ENCODE measurements around the gene PDZK1IP1.

The PDZK1IP1 gene

DNA sequence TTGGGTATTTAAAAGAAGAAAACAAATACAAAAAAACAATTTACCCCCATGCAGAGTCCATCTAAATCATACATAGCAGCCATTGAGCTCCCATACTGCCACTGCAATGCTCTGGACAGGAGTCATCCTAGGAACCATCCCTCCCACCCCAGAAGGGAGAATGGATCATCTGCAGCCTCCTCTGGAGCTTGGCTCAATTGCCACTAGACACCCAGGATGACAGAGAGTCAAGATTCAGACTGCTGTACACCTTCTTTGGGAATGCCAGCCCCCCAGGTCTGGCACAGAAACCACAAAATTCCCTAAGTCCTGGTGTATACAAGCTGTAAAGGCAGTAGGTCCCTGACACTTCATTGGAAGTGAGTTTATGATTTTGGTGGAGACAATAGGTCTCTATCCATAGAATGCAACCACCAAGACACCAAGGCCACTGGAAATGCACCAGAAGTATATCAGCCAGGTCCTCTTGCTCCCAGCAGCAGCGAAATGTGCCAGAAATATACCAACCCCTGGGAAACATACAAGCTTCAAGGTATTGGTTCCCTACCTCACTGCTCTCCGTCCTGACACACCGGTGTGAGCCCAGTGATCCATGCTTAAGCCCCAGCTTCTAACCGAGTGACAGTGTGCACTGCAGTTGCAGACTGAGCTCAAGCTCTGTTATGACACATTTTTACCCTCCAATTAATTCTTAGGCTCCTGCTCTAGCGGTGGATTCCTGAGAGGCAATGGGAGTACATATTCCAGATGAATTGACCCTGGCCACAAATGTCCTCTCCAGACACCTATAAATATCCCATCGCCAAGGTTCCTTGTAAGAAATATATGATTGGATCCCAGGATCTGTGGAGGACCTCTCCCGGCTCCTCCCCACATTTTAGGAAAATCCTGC, 37.8 kb upstream of the PDZK1IP1 start:
- no peak overlapping the region for H3K4me3 ChIP-seq (ENCODE audit: low read length)
- DNase-seq (ENCODE audit: low read depth) = no peak
- TF ChIP-seq, protein P1, sequence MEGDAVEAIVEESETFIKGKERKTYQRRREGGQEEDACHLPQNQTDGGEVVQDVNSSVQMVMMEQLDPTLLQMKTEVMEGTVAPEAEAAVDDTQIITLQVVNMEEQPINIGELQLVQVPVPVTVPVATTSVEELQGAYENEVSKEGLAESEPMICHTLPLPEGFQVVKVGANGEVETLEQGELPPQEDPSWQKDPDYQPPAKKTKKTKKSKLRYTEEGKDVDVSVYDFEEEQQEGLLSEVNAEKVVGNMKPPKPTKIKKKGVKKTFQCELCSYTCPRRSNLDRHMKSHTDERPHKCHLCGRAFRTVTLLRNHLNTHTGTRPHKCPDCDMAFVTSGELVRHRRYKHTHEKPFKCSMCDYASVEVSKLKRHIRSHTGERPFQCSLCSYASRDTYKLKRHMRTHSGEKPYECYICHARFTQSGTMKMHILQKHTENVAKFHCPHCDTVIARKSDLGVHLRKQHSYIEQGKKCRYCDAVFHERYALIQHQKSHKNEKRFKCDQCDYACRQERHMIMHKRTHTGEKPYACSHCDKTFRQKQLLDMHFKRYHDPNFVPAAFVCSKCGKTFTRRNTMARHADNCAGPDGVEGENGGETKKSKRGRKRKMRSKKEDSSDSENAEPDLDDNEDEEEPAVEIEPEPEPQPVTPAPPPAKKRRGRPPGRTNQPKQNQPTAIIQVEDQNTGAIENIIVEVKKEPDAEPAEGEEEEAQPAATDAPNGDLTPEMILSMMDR (conservative IDR thresholded peaks at IDR 0.05; ENCODE audit: low read depth, low read length) = no peak

DNA sequence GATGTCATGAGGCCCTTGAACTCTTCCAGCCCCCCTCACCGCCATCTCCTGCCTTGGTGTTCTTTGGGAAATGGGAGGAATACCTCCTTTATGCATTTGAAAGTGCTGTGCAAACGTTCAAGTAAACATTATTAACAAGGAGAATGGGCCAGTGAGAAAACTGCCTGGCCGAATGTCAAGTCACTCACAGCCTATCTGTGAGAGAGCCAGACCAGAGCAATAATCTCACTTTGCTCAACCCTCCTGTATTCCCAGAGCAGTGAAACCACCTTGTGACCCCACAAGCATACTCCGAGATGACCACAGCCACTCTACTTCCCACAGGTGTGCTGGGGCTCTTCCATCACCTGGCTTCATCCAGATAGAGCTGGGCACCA, 37.0 kb upstream of the PDZK1IP1 start:
- no peak overlapping the region for H3K4me3 ChIP-seq (ENCODE audit: low read length)
- TF ChIP-seq, protein P1 (conservative IDR thresholded peaks at IDR 0.05; ENCODE audit: low read depth, low read length) = no peak
- DNase-seq (ENCODE audit: low read depth) = no peak

DNA sequence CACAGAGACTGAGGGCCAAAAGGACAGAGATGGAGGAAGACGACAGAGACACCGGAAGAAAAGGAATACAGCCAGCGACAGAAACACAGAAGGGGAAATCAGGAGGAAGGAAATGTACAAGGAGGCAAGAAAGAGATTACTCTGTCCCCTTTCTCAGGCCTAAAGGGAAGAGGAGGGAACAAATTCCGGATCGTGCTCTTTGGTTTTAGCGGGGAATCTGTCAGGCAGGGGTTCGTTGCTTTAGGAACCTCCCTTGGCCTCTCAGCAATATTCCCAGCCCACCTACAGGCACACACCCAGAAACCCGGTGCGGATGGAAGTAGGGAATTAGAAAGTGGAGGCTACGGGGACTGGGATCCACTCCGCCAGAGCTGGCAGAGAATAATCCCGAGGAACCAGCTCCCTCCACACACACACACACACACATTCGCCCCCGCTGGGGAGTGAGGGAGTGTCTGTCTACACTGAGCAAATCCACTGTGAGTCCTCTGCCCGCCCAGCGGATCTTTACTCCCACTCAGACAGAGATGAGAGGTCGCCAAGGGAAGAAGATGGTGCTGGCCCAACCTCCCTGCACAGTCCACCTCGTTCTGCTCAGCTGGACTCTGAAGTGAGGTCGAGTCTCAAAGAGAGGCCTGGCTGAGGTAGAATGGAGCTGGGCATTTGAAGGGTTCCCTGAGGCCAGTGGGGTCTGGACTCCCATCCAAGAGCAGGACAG, 36.4 kb upstream of the PDZK1IP1 start:
- no peak for DNase-seq (ENCODE audit: low read depth)
- H3K4me3 ChIP-seq (ENCODE audit: low read length) = no peak overlapping the region
- TF ChIP-seq, protein P1 (conservative IDR thresholded peaks at IDR 0.05; ENCODE audit: low read depth, low read length) = no peak

DNA sequence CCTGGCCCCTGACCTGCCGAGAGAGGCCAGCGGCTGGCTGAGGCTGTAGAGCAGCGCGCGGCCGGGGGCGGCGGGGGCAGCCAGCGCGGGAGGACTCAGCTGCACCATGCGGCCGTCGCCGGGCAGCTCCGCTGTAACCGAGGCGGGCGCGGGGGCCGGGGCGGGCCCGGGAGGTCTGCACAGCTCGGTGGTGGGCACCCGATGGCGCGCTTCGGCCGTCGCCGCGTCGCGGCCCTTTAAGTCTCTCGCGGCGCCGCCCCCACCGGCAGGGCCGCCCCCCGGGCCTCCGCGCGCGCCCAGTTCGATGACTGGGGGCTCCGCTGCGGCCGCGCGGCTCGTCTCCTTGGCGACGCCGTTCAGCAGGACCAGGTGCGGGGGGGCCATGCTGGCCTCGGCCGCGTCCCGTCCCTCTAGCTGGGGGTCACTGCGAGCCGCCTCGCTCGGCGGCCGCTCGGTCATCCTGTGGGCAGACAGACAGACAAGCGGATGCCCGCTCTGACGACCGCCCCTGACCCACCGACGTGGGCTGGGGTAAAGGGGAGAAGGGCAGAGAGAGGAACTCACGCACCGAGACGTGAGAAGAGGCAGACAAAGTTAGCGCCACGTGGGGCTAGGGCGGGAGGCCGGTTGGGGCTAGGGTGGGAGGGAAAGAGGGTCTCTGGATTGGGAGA, 35.7 kb upstream of the PDZK1IP1 start:
- DNase-seq (ENCODE audit: low read depth) = no peak
- no peak overlapping the region for H3K4me3 ChIP-seq (ENCODE audit: low read length)

DNA sequence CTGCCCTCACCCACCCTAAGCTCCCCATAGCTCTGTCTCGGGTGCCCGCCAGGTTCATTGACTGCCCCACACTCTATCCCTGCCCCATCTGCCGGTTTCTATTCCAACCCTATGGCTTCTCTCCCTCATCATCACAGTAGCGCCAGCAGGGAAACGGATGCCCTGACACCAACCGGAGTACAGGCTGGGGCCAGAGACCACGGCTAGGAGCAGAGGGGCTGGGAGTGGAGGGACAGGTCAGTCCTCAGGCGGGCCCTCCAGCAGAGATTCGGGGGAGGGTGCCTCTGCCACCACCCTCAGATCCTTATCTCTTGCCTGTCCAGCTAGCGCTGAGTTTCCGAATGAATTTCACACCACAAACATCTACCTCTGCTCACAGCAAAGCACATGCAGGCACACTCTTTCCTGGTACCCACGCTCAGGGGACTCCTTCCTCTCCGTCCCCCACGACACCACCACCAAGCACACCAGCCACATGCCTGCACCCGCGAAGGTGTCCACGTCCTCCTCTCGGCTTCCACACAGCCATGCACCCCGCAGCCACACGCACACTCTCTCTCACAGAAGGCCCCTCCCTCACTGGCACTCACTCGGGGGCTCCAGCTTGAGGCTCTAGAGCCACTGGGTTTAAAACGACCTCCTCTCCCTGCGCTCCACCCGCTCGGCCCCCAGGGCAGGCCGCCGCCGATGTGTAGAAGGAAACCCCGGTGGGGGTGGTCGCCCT, 35.0 kb upstream of the PDZK1IP1 start:
- TF ChIP-seq, protein P1 (conservative IDR thresholded peaks at IDR 0.05; ENCODE audit: low read depth, low read length) = no peak
- DNase-seq (ENCODE audit: low read depth) = no peak
- no peak overlapping the region for H3K4me3 ChIP-seq (ENCODE audit: low read length)

More for the DNA sequence above, 35.7 kb upstream of the PDZK1IP1 start:
- TF ChIP-seq, protein P1 (conservative IDR thresholded peaks at IDR 0.05; ENCODE audit: low read depth, low read length) = no peak

DNA sequence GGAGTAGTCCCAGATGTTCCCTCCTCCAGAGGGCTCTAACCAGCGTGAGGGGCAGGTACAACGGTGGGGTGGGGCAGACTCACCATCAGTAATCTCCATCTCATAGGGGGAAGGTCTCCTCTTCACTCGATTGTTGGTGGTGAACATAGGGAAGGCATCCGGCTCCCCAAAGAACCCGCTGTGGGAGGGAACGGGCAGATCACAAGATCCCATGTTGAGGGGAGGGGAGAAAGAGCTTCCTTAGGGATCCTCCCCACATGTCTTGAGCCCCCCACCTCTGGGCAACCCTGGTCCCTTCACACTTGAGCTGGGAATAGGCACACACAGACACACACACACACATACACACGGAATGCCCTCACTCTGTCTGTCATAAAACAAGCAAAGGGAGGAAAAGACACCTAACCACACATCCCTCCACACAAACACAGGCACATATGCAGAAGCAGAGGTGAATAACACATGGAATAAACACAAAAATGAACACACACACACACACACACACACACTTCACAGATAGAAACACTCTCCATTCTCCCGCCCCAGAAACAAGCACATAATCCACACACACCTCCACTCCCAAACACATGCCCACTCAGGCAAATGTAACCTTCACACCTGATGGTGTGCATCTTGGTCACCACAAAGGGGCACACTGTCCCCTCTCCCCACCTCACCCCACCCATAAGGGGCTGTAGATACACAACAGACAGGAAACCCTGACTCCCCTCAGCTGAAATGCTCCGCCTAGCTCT, 34.3 kb upstream of the PDZK1IP1 start:
- no peak for DNase-seq (ENCODE audit: low read depth)
- TF ChIP-seq, protein P1 (conservative IDR thresholded peaks at IDR 0.05; ENCODE audit: low read depth, low read length) = no peak
- H3K4me3 ChIP-seq (ENCODE audit: low read length) = no peak overlapping the region
